Heart left ventricle (tissue), 16 donors: ENCODE results near the gene DNAJA2. TPM values are rescaled to one million over a fixed set of nuclear protein-coding genes. Genes with fewer than 3 reads are reported as not detected.

Source experiments
- ATAC-seq, 4 donors: fragments of 200-7000 bp; cut with Tn5 transposase; one replicate each; pipeline ENCODE4 v1.9.1; 2020 to 2022; ENCODE audit warnings: moderate library complexity in 4 of 4, mild to moderate bottlenecking in 3 of 4, moderate number of reproducible peaks in 1 of 4
- DNase-seq, 5 donors: peaks; one replicate each; pipeline ENCODE4 v3.0.0-alpha.2; 2020
- H3K27ac ChIP-seq, 12 donors: fragments of 200-600 bp; sonication (generic) in 4 of 12; one replicate each; pipeline versions ENCODE4 v1.5.0 to v1.8.0; 2016 to 2022; ENCODE audit warnings: mild to moderate bottlenecking in 2 of 12
- H3K27me3 ChIP-seq, 9 donors: fragments of 200-600 bp; sonication (generic) in 2 of 9; one replicate each; pipeline versions ENCODE4 v1.5.1 to v1.8.0; 2016 to 2022; ENCODE audit warnings: mild to moderate bottlenecking in 3 of 9
- H3K36me3 ChIP-seq, 9 donors: fragments of 200-600 bp; sonication (generic) in 2 of 9; one replicate each; pipeline versions ENCODE4 v1.5.0 to v1.8.0; 2018 to 2022; ENCODE audit warnings: mild to moderate bottlenecking in 2 of 9
- H3K4me1 ChIP-seq, 12 donors: fragments of 200-600 bp; sonication (generic) in 4 of 12; one replicate each; pipeline versions ENCODE4 v1.5.0 to v1.8.0; 2016 to 2022; ENCODE audit warnings: mild to moderate bottlenecking in 3 of 12
- H3K4me3 ChIP-seq, 12 donors: fragments of 200-600 bp; sonication (generic) in 4 of 12; one replicate each; pipeline versions ENCODE4 v1.5.0 to v1.8.0; 2017 to 2022; ENCODE audit warnings: mild to moderate bottlenecking in 9 of 12, moderate library complexity in 4 of 12
- H3K9me3 ChIP-seq, 12 donors: fragments of 200-600 bp; sonication (generic) in 4 of 12; one replicate each; pipeline versions ENCODE4 v1.5.0 to v1.8.0; 2016 to 2022; ENCODE audit warnings: mild to moderate bottlenecking in 1 of 12
- CTCF ChIP-seq, 12 donors: fragments of 200-600 bp; sonication (generic) in 4 of 12; IDR thresholded peaks; one replicate each; pipeline versions ENCODE4 v1.5.0 to v1.8.0; 2018 to 2022; ENCODE audit warnings: antibody characterized with exemption in 12 of 12, mild to moderate bottlenecking in 5 of 12
- POLR2A ChIP-seq, 2 donors: fragments of 450-650 bp; IDR thresholded peaks; one replicate each; pipeline ENCODE4 v1.6.1; 2017; ENCODE audit warnings: antibody characterized with exemption in 2 of 2, mild to moderate bottlenecking in 2 of 2, moderate library complexity in 2 of 2
- WGBS, 4 donors: extraction: QIAGEN DNeasy Blood & Tissue Kit in 2 of 4; methylation state at CpG; one replicate each; pipeline versions ENCODE4 v1.1.5 to v1.1.7; 2013 to 2018; 5-methylcytosine and 5-hydroxymethylcytosine counted together
- intact Hi-C, 10 donors: fragments of 100-400 bp; cut with DNase I; formaldehyde crosslinking; loops; one replicate each; pipeline versions ENCODE4 v1.11.1 to v1.14.2; 2022
- polyA plus RNA-seq, 2 donors: library from polyadenylated mRNA; stranded (reverse); fragments of 200-250 nt; gene quantifications; one replicate each; pipeline ENCODE4 v1.2.3, GENCODE V29; 2013
- total RNA-seq, 9 donors: library from RNA; depleted of rRNA in 2 of 9; stranded (reverse); fragments of >200 nt in 2 of 9; fragmentation: NEBNext Ultra II Directional in 3 of 9; extraction: Animal tissue kit (Norgen Biotek cat#: 25700) in 3 of 9; gene quantifications; one replicate each; pipeline versions ENCODE4 v1.1.0 to v1.2.4, GENCODE V29; 2016 to 2023
- donor health status: ischemic (EF 13 %, LVEDD 7.1; RV severe dilation, severe dysfunction).
- donor health status: healthy with polysubstance abuse.
- donor health status: DM: no; HTN: yes; CAD: no.
- donor health status: DM: no; HTN: no; CAD: no.
- donor health status: ischemic (EF 25% LVEDD 6.9; RV normal size, moderate dysfunction).
- donor health status: ischemic (EF 25% LVEDD 5.7; RV mildly dilated, moderate dysfunction).
- donor health status: healthy.
- donor health status: DM: yes; HTN: yes; CAD: no.
- donor health status: ischemic (EF 35%, LVEDD 5.7; RV mildly dilated, moderate dysfunction).
- donor health status: nonischemic (EF 11% LVEDD 7.7; RV severe dilation, severe dysfunction).
- donor health status: DM: yes; HTN: yes; CAD: no.
- donor health status: PGD.
- donor health status: ischemic (EF 29% LVEDD 5.4; RV normal size, mild dysfunction).
- donor health status: nonischemic (EF 23%, LVEDD 6.1; RV moderate dilation, normal function).

DNAJA2 gene
- total and polyA plus RNA-seq, 11 donors: 46.5 to 92.6 (median 73.0) TPM

GRCh38 chr16:46907061-46907774 lies 66.3 kb downstream of the DNAJA2 start:
- H3K36me3 ChIP-seq: peaks cover 0 to 7% (median 0%) of the 10 kb centered on the region in 9 donors
- intact Hi-C loops: loop anchor here in 8 of 10 donors (5.0 to 10.0 kb wide), 3 partner anchors 232 to 240 kb away; no protein-coding TSS in a partner anchor
- ATAC-seq (peak in 2 of 4 donors; percentile 62 to 66), DNase-seq (no peak)
- no peaks in the 10 kb centered on the region for H3K27me3 ChIP-seq
- no peak for TF ChIP-seq POLR2A (IDR thresholded peaks at IDR 0.05)
- H3K27ac ChIP-seq: no peak overlapping the region
- no peak overlapping the region for H3K4me3 ChIP-seq
- H3K9me3 ChIP-seq: no peaks in the 10 kb centered on the region
- 69 to 87% (median 76%) methylated on average over 12 of the region's 12 CpGs for WGBS, 4 donors
- peaks cover 0 to 8% (median 0%) of the 10 kb centered on the region in 12 donors for H3K4me1 ChIP-seq

- Histone ChIP-seq H3K27me3 (no peaks in the 10 kb centered on the region), H3K4me3 (no peak overlapping the region), H3K9me3 (no peaks in the 10 kb centered on the region), H3K27ac (no peak overlapping the region), H3K36me3 (peaks cover 0 to 4% (median 0%) of the 10 kb centered on the region in 9 donors), H3K4me1 (peaks cover 0 to 8% (median 0%) of the 10 kb centered on the region in 12 donors)
- intact Hi-C loops: loop anchor here in 8 of 10 donors (5.0 to 10.0 kb wide), 3 partner anchors 232 to 239 kb away; no protein-coding TSS in a partner anchor
- WGBS, 4 donors: 92 to 96% (median 95%) methylated on average over 10 to 12 of the region's 12 CpGs
- no peak for TF ChIP-seq CTCF (IDR thresholded peaks at IDR 0.05)
- DNase-seq (no peak), ATAC-seq (no peak)
Measured at GRCh38 chr16:46906360-46907060, 67.0 kb downstream of the DNAJA2 start.

Other genes starting within 250 kb of the DNAJA2 start
- 100 to 1,000 TPM; 169 to 374 (median 257) TPM for gene MYLK3, start 225.3 kb downstream of the DNAJA2 start, total RNA-seq
- gene MYLK3, start 225.3 kb downstream of the DNAJA2 start, polyA plus RNA-seq: 100 to 1,000 TPM in 1 of 2 donors, 10 to 100 TPM in 1; 76.4 to 133 TPM
- 10 to 100 TPM in 8 of 9 donors, 1 to 10 TPM in 1; 8.9 to 15.8 (median 13.6) TPM for gene C16orf87, start 142.5 kb downstream of the DNAJA2 start, total RNA-seq
- 10 to 100 TPM in 1 of 2 donors, 1 to 10 TPM in 1; 5.1 to 13.9 TPM for gene C16orf87, start 142.5 kb downstream of the DNAJA2 start, polyA plus RNA-seq
- gene GPT2, start 89.3 kb downstream of the DNAJA2 start, total RNA-seq: 10 to 100 TPM; 10.9 to 30.6 (median 15.3) TPM
- 1 to 10 TPM; 8.5 to 9.0 TPM for gene GPT2, start 89.3 kb downstream of the DNAJA2 start, polyA plus RNA-seq
- 1 to 10 TPM; 1.2 to 7.0 (median 2.3) TPM for gene NETO2, start 170.3 kb upstream of the DNAJA2 start, total RNA-seq
- 1 to 10 TPM; 1.0 to 7.8 TPM for gene NETO2, start 170.3 kb upstream of the DNAJA2 start, polyA plus RNA-seq